Loucy (cell line): ENCODE data around the gene RWDD4.

Source experiments
- H2AFZ ChIP-seq: fragments of 200-600 bp; sonication (generic); 2 replicates; pipeline ENCODE4 v1.6.0; 2016; ENCODE audit warnings: antibody characterized with exemption, mild to moderate bottlenecking, low read length, moderate library complexity
- H3F3A ChIP-seq: fragments of 200-600 bp; 2 replicates; pipeline ENCODE4 v1.6.0; 2016; ENCODE audit warnings: antibody characterized with exemption, low read depth, mild to moderate bottlenecking
- H3K27me3 ChIP-seq: fragments of 200-600 bp; sonication (generic); 2 replicates; pipeline ENCODE4 v1.6.1; 2014; ENCODE audit warnings: low read length, mild to moderate bottlenecking; ENCODE audit not compliant: insufficient read depth, poor library complexity, severe bottlenecking
- H3K36me3 ChIP-seq: fragments of 200-600 bp; sonication (generic); 2 replicates; pipeline ENCODE4 v1.6.1; 2016; ENCODE audit warnings: low read length; ENCODE audit not compliant: insufficient read depth
- H3K4me1 ChIP-seq: fragments of 200-600 bp; sonication (generic); 2 replicates; pipeline ENCODE4 v1.5.1; 2014; ENCODE audit warnings: low read length, mild to moderate bottlenecking; ENCODE audit not compliant: insufficient read depth, poor library complexity, severe bottlenecking
- H3K4me2 ChIP-seq: fragments of 200-600 bp; sonication (generic); 2 replicates; pipeline ENCODE4 v1.6.0; 2014; ENCODE audit warnings: antibody characterized with exemption, low read length, low read depth, mild to moderate bottlenecking; ENCODE audit not compliant: poor library complexity, severe bottlenecking
- H3K4me3 ChIP-seq: fragments of 200-600 bp; sonication (generic); 2 replicates; pipeline ENCODE4 v1.5.1; 2014; ENCODE audit warnings: low read length, mild to moderate bottlenecking, mixed read lengths; ENCODE audit not compliant: poor library complexity, severe bottlenecking
- H3K79me2 ChIP-seq: fragments of 200-600 bp; sonication (generic); 2 replicates; pipeline ENCODE4 v1.6.1; 2014; ENCODE audit warnings: low read length; ENCODE audit not compliant: insufficient read depth
- H3K9ac ChIP-seq: fragments of 200-600 bp; sonication (generic); 2 replicates; pipeline ENCODE4 v1.6.0; 2014; ENCODE audit warnings: mild to moderate bottlenecking, low read depth, low read length, moderate library complexity; ENCODE audit not compliant: poor library complexity, severe bottlenecking
- H3K9me2 ChIP-seq: fragments of 200-600 bp; sonication (generic); replicated peaks from 2 replicates; pipeline ENCODE4 v1.6.1; 2016; ENCODE audit warnings: low read depth, low read length, mixed read lengths
- H3K9me3 ChIP-seq: fragments of 200-600 bp; sonication (generic); 2 replicates; pipeline ENCODE4 v1.6.1; 2014; ENCODE audit warnings: mild to moderate bottlenecking, antibody characterized with exemption, low read length, low read depth; ENCODE audit not compliant: insufficient read depth
- H4K20me1 ChIP-seq: fragments of 200-600 bp; sonication (generic); 2 replicates; pipeline ENCODE4 v1.6.0; 2014; ENCODE audit warnings: antibody characterized with exemption, low read length, mild to moderate bottlenecking; ENCODE audit not compliant: insufficient read depth, poor library complexity, severe bottlenecking
- EZH2phosphoT487 ChIP-seq: fragments of 200-600 bp; IDR thresholded peaks from 2 replicates; pipeline ENCODE4 v1.6.1; 2018; ENCODE audit warnings: antibody characterized with exemption, mild to moderate bottlenecking, moderate library complexity, borderline replicate concordance
- TF ChIP-seq, protein P1 (sequence below): fragments of 200-600 bp; sonication (generic); conservative IDR thresholded peaks from 2 replicates; pipeline ENCODE4 v1.5.1; 2014; ENCODE audit warnings: mild to moderate bottlenecking, antibody characterized with exemption, low read length

RWDD4 gene

DNA sequence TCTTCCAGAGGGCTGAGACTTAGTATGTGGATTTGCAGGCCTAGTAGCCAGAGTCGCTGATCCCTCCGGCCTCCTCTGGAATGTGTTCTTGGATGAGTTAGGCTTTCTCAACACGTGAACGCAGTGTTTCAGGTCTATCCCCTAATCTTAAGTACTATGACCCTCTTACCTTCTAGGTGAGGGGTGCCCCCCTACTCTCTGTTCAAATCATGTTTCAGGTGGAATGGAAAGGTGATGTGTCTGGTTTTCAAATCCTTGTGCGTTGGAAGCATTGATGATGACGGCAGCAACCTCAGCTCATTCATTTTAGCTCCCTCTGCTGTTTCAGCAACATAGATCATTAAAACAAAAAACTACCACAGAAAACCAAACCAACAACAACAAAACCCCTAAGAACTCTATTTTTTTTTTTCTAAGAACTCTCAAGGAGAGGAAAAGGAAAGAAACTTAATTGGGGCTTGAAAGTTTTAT is 56.4 kb downstream of the RWDD4 start:
- H3K4me3 ChIP-seq, result no peak overlapping the region
- no peaks in the 10 kb centered on the region for H3K27me3 ChIP-seq
- no peak overlapping the region for H3K9ac ChIP-seq
- no peaks in the 10 kb centered on the region for H4K20me1 ChIP-seq
- H3F3A ChIP-seq, result no peaks in the 10 kb centered on the region
- H3K9me2 ChIP-seq, result no peaks in the 10 kb centered on the region
- no peak overlapping the region for H2AFZ ChIP-seq
- no peak for TF ChIP-seq EZH2phosphoT487
- TF ChIP-seq, protein P1, sequence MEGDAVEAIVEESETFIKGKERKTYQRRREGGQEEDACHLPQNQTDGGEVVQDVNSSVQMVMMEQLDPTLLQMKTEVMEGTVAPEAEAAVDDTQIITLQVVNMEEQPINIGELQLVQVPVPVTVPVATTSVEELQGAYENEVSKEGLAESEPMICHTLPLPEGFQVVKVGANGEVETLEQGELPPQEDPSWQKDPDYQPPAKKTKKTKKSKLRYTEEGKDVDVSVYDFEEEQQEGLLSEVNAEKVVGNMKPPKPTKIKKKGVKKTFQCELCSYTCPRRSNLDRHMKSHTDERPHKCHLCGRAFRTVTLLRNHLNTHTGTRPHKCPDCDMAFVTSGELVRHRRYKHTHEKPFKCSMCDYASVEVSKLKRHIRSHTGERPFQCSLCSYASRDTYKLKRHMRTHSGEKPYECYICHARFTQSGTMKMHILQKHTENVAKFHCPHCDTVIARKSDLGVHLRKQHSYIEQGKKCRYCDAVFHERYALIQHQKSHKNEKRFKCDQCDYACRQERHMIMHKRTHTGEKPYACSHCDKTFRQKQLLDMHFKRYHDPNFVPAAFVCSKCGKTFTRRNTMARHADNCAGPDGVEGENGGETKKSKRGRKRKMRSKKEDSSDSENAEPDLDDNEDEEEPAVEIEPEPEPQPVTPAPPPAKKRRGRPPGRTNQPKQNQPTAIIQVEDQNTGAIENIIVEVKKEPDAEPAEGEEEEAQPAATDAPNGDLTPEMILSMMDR, result peak; percentile 43
- no peaks in the 10 kb centered on the region for H3K4me1 ChIP-seq
- H3K79me2 ChIP-seq, result no peaks in the 10 kb centered on the region
- H3K9me3 ChIP-seq, result no peaks in the 10 kb centered on the region
- H3K36me3 ChIP-seq, result no peaks in the 10 kb centered on the region
- H3K4me2 ChIP-seq, result no peak overlapping the region

DNA sequence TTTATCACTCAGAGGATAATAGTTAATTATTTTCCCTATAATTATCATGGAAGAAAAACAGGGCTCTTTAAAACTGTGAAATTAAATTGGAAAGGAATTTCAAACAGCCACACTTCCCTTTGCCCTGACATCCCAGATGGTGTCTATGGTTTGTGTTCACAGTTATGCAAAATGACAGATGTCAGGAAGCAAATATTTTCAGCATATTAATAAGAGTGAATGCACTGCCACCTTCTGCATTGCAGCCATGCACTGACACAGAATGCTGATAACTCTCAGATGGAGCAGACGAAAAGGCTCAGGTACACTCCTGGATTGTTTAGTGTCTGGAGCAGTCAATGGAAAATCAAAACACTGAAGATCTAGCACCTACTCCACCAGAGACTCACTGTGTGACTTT is 57.6 kb downstream of the RWDD4 start:
- H3K9ac ChIP-seq, result no peak overlapping the region
- no peaks in the 10 kb centered on the region for H3F3A ChIP-seq
- no peaks in the 10 kb centered on the region for H3K9me3 ChIP-seq
- H3K79me2 ChIP-seq, result no peaks in the 10 kb centered on the region
- no peak overlapping the region for H3K4me2 ChIP-seq
- H3K27me3 ChIP-seq, result no peaks in the 10 kb centered on the region
- H2AFZ ChIP-seq, result no peak overlapping the region
- no peaks in the 10 kb centered on the region for H3K4me1 ChIP-seq
- H3K9me2 ChIP-seq, result no peaks in the 10 kb centered on the region
- H4K20me1 ChIP-seq, result no peaks in the 10 kb centered on the region
- TF ChIP-seq EZH2phosphoT487, result no peak
- TF ChIP-seq, protein P1, result no peak
- H3K4me3 ChIP-seq, result no peak overlapping the region
- H3K36me3 ChIP-seq, result no peaks in the 10 kb centered on the region

DNA sequence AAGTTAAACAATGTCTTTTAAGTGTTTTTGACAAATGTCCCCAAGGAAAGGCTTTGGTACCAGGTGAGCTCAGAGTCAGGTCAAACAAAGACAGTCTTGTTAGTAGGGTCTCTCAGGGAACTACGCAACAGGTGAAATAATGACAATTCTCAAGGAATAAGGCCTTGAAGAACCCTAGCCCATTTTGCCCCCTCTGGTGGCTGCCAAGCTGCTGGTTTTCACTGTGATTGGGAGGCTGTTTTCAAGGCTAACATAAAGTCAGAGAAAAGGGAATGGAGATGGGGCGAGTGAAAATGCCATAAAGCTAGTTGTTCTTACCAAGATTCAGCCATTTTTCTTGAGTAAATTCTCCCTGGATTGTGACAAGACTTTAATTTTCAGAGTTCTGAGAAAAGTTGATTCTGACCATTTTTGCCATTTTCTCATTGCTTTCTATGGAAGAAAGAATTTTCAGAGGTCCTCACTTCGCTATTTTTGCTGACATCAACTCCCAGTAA is 58.7 kb downstream of the RWDD4 start:
- Histone ChIP-seq H3K4me1 (no peaks in the 10 kb centered on the region), H3K36me3 (no peaks in the 10 kb centered on the region), H3K9ac (no peak overlapping the region), H4K20me1 (no peaks in the 10 kb centered on the region), H3K9me3 (no peaks in the 10 kb centered on the region), H3K79me2 (no peaks in the 10 kb centered on the region), H3K9me2 (no peaks in the 10 kb centered on the region), H2AFZ (no peak overlapping the region), H3F3A (no peaks in the 10 kb centered on the region), H3K4me3 (no peak overlapping the region), H3K4me2 (no peak overlapping the region), H3K27me3 (no peaks in the 10 kb centered on the region)
- TF ChIP-seq, protein P1, result peak; percentile 67
- TF ChIP-seq EZH2phosphoT487, result no peak
